Lower lobe of right lung (tissue), 2 donors: Measurements from ENCODE around the gene KRT20. TPM values are rescaled to one million over a fixed set of nuclear protein-coding genes. Genes with fewer than 3 reads are reported as not detected.

Experiments used
- ATAC-seq, 2 donors: fragments of 200-7000 bp; cut with Tn5 transposase; one replicate each; pipeline ENCODE4 v1.9.1; 2020 to 2022; ENCODE audit warnings: mild to moderate bottlenecking in 2 of 2, moderate library complexity in 2 of 2
- DNase-seq: peaks from one replicate; pipeline ENCODE4 v3.0.0-alpha.2; 2020
- H3K27ac ChIP-seq: fragments of 200-600 bp; one replicate; pipeline ENCODE4 v1.8.0; 2022
- H3K27me3 ChIP-seq: fragments of 200-600 bp; one replicate; pipeline ENCODE4 v1.8.0; 2022; ENCODE audit warnings: low read depth
- H3K36me3 ChIP-seq: fragments of 200-600 bp; one replicate; pipeline ENCODE4 v1.8.0; 2022; ENCODE audit warnings: mild to moderate bottlenecking
- H3K4me1 ChIP-seq: fragments of 200-600 bp; one replicate; pipeline ENCODE4 v1.8.0; 2022
- H3K4me3 ChIP-seq: fragments of 200-600 bp; one replicate; pipeline ENCODE4 v1.8.0; 2022; ENCODE audit warnings: mild to moderate bottlenecking
- H3K9me3 ChIP-seq: fragments of 200-600 bp; one replicate; pipeline ENCODE4 v1.8.0; 2022
- intact Hi-C: fragments of 100-400 bp; cut with DNase I; formaldehyde crosslinking; loops from one replicate; pipeline ENCODE4 v1.11.0; 2022
- total RNA-seq: library from RNA; stranded (reverse); fragmentation: NEBNext Ultra II Directional; extraction: Animal tissue kit (Norgen Biotek cat#: 25700); gene quantifications from one replicate; pipeline ENCODE4 v1.2.1, GENCODE V29; 2021
- TF ChIP-seq, protein P1 (sequence below): fragments of 200-600 bp; IDR thresholded peaks from one replicate; pipeline ENCODE4 v1.8.0; 2022; ENCODE audit warnings: antibody characterized with exemption, mild to moderate bottlenecking
- donor health status: DM: no; HTN: yes; CAD: no; lungs with severe emphysema.

The KRT20 gene
- total RNA-seq, 1 donor from 2014 or later: not detected

DNA sequence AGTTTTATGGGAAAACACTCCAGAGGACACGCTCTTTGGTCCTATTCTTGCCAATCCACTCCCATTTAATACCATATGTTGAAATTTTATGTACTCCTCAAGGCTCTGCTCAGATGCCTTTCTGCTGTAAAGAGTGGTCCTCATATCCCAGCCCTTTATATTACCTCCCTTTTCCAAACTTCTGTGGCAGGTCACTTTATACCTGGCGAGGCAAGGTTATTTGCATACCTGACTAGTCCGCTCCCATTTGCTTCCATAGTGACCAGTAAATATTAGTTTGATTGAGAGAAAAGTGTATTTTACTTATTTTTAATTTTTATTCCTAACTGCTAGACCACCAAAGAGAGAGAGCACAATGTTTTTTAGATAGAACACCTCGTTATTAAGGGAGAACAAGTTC, 35.3 kb downstream of the KRT20 start:
- intact Hi-C loops: no loop called here
- H3K4me1 ChIP-seq: no peaks in the 10 kb centered on the region
- H3K4me3 ChIP-seq: no peak overlapping the region
- no peaks in the 10 kb centered on the region for H3K9me3 ChIP-seq
- no peak overlapping the region for H3K27ac ChIP-seq
- peaks cover 7% of the 10 kb centered on the region for H3K27me3 ChIP-seq
- no peaks in the 10 kb centered on the region for H3K36me3 ChIP-seq
- TF ChIP-seq, protein P1, sequence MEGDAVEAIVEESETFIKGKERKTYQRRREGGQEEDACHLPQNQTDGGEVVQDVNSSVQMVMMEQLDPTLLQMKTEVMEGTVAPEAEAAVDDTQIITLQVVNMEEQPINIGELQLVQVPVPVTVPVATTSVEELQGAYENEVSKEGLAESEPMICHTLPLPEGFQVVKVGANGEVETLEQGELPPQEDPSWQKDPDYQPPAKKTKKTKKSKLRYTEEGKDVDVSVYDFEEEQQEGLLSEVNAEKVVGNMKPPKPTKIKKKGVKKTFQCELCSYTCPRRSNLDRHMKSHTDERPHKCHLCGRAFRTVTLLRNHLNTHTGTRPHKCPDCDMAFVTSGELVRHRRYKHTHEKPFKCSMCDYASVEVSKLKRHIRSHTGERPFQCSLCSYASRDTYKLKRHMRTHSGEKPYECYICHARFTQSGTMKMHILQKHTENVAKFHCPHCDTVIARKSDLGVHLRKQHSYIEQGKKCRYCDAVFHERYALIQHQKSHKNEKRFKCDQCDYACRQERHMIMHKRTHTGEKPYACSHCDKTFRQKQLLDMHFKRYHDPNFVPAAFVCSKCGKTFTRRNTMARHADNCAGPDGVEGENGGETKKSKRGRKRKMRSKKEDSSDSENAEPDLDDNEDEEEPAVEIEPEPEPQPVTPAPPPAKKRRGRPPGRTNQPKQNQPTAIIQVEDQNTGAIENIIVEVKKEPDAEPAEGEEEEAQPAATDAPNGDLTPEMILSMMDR: no peak
- ATAC-seq (no peak), DNase-seq (no peak)

DNA sequence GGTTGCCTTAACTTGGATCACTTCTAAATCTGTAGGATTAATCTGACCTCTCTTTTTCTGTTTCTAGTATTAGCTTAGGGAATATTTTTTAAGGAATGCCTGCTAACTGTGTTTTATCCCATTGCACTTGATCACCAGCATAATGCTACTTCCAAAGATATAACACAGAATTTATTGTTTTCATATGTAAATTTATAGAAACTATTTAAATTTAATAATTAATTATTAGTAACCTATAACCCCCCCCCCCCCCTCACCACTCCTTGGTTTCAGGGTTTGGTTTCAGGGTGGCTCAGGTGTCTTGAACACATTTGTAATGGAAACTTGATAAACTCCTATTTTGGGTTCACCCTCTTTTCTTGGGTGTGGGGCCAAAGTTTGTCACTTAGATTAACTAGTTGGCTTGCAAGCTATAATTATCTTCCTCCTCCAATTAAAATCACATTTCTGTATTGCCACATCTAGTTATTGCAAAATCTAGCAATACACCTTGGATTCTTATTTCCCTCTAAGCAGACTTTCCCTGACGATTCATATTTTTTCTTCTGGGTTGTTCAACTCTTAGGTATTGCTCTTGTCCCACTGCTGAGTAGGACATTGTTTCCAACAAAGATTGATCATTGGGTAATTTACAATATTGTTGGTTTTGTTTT, 36.3 kb downstream of the KRT20 start:
- H3K4me3 ChIP-seq: no peak overlapping the region
- H3K36me3 ChIP-seq: no peaks in the 10 kb centered on the region
- ATAC-seq (no peak), DNase-seq (no peak)
- H3K27ac ChIP-seq: no peak overlapping the region
- no peaks in the 10 kb centered on the region for H3K9me3 ChIP-seq
- H3K27me3 ChIP-seq: peaks cover 7% of the 10 kb centered on the region
- no peaks in the 10 kb centered on the region for H3K4me1 ChIP-seq
- TF ChIP-seq, protein P1: no peak
- intact Hi-C loops: no loop called here

DNA sequence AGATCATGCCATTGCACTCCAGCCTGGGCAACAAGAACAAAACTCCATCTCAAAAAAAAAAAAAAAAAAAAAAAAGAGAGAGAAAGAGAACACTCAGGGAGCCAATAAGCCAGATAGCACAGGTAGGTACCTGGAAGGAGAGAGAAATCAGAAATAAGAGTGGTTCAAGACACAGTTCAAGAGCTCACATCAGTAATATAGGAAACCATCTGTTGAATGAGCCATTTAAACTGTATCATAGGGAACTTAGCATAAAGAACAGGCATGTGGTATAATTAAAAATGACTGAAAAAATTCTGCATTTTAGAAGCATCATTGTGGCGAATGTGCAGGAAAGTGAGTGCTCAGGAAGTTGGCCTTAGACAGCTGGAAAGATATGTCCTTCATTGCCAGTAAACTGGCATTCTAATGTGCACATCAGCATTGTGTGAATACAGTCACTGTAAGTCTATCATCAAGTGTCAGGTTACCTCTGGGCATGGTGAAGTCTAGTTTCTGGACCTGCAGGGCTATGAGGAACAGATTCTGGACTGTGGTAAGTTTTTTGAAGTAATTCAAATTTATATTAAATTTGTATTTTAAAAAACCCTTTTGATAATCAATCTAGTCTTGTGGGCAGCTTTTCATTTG, 38.4 kb downstream of the KRT20 start:
- H3K4me3 ChIP-seq: no peak overlapping the region
- H3K9me3 ChIP-seq: no peaks in the 10 kb centered on the region
- ATAC-seq (no peak), DNase-seq (no peak)
- H3K4me1 ChIP-seq: no peaks in the 10 kb centered on the region
- no peak overlapping the region for H3K27ac ChIP-seq
- H3K36me3 ChIP-seq: no peaks in the 10 kb centered on the region
- H3K27me3 ChIP-seq: peaks cover 7% of the 10 kb centered on the region
- intact Hi-C loops: no loop called here
- TF ChIP-seq, protein P1: no peak

DNA sequence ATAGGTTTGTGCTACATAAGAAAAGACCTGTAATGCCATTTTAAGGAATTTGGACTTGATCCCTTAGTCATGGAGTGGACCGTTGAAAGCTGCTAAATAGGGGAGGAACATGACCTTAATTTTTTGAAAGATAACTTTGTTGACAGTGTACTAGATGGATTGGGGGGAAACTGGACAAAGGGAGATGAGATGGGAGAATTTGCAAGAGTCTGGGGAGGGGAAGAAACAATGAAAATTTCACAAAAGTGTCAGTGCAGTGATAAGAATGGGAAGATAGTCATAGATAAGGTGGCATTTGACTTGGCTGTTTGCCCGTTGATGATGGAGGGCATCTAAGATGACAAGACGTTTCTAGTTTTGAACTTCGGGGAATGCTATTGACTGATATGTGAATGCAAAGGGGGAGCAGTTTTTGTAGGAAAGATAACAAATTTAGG, 40.4 kb downstream of the KRT20 start:
- no peaks in the 10 kb centered on the region for H3K36me3 ChIP-seq
- DNase-seq (no peak), ATAC-seq (no peak)
- no peak overlapping the region for H3K4me3 ChIP-seq
- intact Hi-C loops: no loop called here
- H3K4me1 ChIP-seq: no peaks in the 10 kb centered on the region
- H3K9me3 ChIP-seq: no peaks in the 10 kb centered on the region
- TF ChIP-seq, protein P1: no peak
- peaks cover 6% of the 10 kb centered on the region for H3K27me3 ChIP-seq
- no peak overlapping the region for H3K27ac ChIP-seq

DNA sequence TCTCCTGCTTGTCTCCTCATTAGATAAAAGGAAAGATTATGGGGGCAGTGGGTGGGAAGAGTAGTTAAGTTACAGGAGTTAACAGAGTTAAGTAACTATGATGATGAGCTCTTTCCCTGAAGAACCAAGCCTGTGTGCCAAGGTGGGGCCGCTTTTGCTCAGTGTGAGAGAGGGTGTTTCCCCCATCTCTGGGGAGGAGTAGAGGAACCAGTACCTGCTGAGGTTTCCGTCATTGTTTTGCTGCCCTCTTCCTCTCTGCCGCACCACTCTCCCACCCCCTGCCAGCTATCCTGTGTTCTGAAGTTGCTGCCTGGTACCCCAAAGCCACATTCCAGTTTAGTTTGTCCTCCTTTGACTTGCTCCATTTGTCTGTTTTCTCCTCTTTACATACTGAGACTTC, 41.8 kb downstream of the KRT20 start:
- DNase-seq (no peak), ATAC-seq (no peak)
- intact Hi-C loops: no loop called here
- Histone ChIP-seq H3K36me3 (no peaks in the 10 kb centered on the region), H3K27ac (no peak overlapping the region), H3K4me1 (no peaks in the 10 kb centered on the region), H3K4me3 (no peak overlapping the region), H3K9me3 (no peaks in the 10 kb centered on the region), H3K27me3 (no peaks in the 10 kb centered on the region)
- TF ChIP-seq, protein P1: no peak
